H1 (cell line): ENCODE results near the gene MSI2. TPM values are rescaled to one million over a fixed set of nuclear protein-coding genes. Genes with fewer than 3 reads are reported as not detected.

Source experiments
- CTCF ChIA-PET: fragments of 300-600 bp; sonication (Branson Sonifier 250); formaldehyde crosslinking; loops from one replicate; lab custom pipeline; 2021; ENCODE audit not compliant: partially characterized antibody; lab: Charles Lee
- POLR2A ChIA-PET: fragments of 300-600 bp; sonication (Branson Sonifier 250); formaldehyde crosslinking; loops from one replicate; lab custom pipeline; 2021; ENCODE audit warnings: inconsistent platforms; ENCODE audit not compliant: partially characterized antibody; lab: Charles Lee
- DNase-seq, 2 experiments: peaks; one replicate each; pipeline versions ENCODE4 v3.0.0 to v3.0.0-alpha.2; 2010 to 2022; ENCODE audit warnings: low spot score in 2 of 2, low read depth in 1 of 2, mixed read lengths in 1 of 2
- FAIRE-seq: peaks from 2 replicates; lab custom pipeline; 2011; peaks lifted over from hg19 to GRCh38; lab: Jason Lieb, UNC
- H2AFZ ChIP-seq: 2 replicates; pipeline ENCODE4 v1.8.1; 2012; ENCODE audit warnings: low read length, inconsistent platforms
- H2AK5ac ChIP-seq: 2 replicates; pipeline ENCODE4 v1.6.1; 2013; ENCODE audit warnings: low read depth, low read length
- H2BK120ac ChIP-seq: replicated peaks from 2 replicates; pipeline ENCODE3; 2013; ENCODE audit warnings: low read depth, low read length, inconsistent platforms
- H2BK12ac ChIP-seq: 2 replicates; pipeline ENCODE4 v1.6.1; 2013; ENCODE audit warnings: low read depth, low read length
- H2BK15ac ChIP-seq: 2 replicates; pipeline ENCODE4 v1.6.1; 2013; ENCODE audit warnings: low read length
- H2BK20ac ChIP-seq: 2 replicates; pipeline ENCODE4 v1.6.1; 2013; ENCODE audit warnings: low read length
- H2BK5ac ChIP-seq: 2 replicates; pipeline ENCODE4 v1.6.1; 2013; ENCODE audit warnings: low read depth, low read length
- H3K14ac ChIP-seq: 2 replicates; pipeline ENCODE4 v1.6.1; 2013; ENCODE audit warnings: inconsistent platforms; ENCODE audit not compliant: insufficient read length
- H3K18ac ChIP-seq: 2 replicates; pipeline ENCODE4 v1.6.1; 2013; ENCODE audit warnings: low read length; ENCODE audit errors: extremely low read depth
- H3K23ac ChIP-seq: 2 replicates; pipeline ENCODE4 v1.6.1; 2013; ENCODE audit warnings: inconsistent platforms; ENCODE audit not compliant: insufficient read length
- H3K23me2 ChIP-seq: 2 replicates; pipeline ENCODE4 v1.6.1; 2013; ENCODE audit warnings: low read depth, low read length
- H3K27ac ChIP-seq: 2 replicates; pipeline ENCODE4 v1.6.1; 2011; ENCODE audit warnings: low read depth, low read length, inconsistent platforms
- H3K27me3 ChIP-seq, 4 experiments: replicated peaks in 1 of 4; 1 replicate in 1 of 4; 2 replicates in 3 of 4; pipeline versions ENCODE4 v1.6.1 to v1.8.1; 2011 to 2013; ENCODE audit warnings: low read length in 3 of 4, mild to moderate bottlenecking in 3 of 4, inconsistent platforms in 2 of 4, mixed read lengths in 2 of 4, moderate library complexity in 1 of 4; ENCODE audit not compliant: control insufficient read depth in 3 of 4, insufficient read depth in 3 of 4; ENCODE audit errors: extremely low read depth in 1 of 4
- H3K36me3 ChIP-seq, 4 experiments: 2 replicates each; pipeline versions ENCODE4 v1.6.1 to v1.8.1; 2011 to 2013; ENCODE audit warnings: mild to moderate bottlenecking in 4 of 4, low read length in 3 of 4, moderate library complexity in 2 of 4, control low read depth in 1 of 4, inconsistent platforms in 1 of 4; ENCODE audit not compliant: insufficient read depth in 4 of 4, control insufficient read depth in 2 of 4
- H3K4ac ChIP-seq: replicated peaks from 2 replicates; pipeline ENCODE3; 2013; ENCODE audit warnings: low read length, low read depth, mixed read lengths, inconsistent platforms; ENCODE audit not compliant: insufficient read length
- H3K4me1 ChIP-seq, 4 experiments: replicated peaks in 1 of 4; 1 replicate in 1 of 4; 2 replicates in 3 of 4; pipeline versions ENCODE4 v1.6.1 to v1.8.1; 2011 to 2013; ENCODE audit warnings: low read length in 3 of 4, inconsistent platforms in 2 of 4, mixed read lengths in 1 of 4; ENCODE audit not compliant: insufficient read depth in 4 of 4, control insufficient read depth in 3 of 4
- H3K4me2 ChIP-seq, 2 experiments: 2 replicates each; pipeline versions ENCODE4 v1.6.1 to v1.8.1; 2011 to 2013; ENCODE audit warnings: low read depth in 2 of 2, low read length in 2 of 2, control low read depth in 1 of 2, inconsistent platforms in 1 of 2, mild to moderate bottlenecking in 1 of 2; ENCODE audit not compliant: insufficient read depth in 1 of 2
- H3K4me3 ChIP-seq, 4 experiments: fragments of 200-600, 300-600 bp in 1 of 4; sonication (generic), shearing (Covaris generic), sonication (Bioruptor Twin) in 1 of 4; 2 replicates each; pipeline versions ENCODE4 v1.5.1 to v1.8.1; 2011 to 2016; ENCODE audit warnings: low read length in 4 of 4, low read depth in 3 of 4, control low read depth in 2 of 4, inconsistent platforms in 2 of 4, mild to moderate bottlenecking in 2 of 4, mixed read lengths in 1 of 4, moderate library complexity in 1 of 4; ENCODE audit not compliant: insufficient read depth in 2 of 4; ENCODE audit errors: extremely low read depth in 1 of 4
- H3K56ac ChIP-seq: replicated peaks from 2 replicates; pipeline ENCODE3; 2013; ENCODE audit warnings: low read depth, mild to moderate bottlenecking, mixed read lengths, low read length, inconsistent platforms; ENCODE audit not compliant: insufficient read length
- H3K79me1 ChIP-seq: 2 replicates; pipeline ENCODE4 v1.6.1; 2013; ENCODE audit warnings: low read depth, low read length, control low read depth
- H3K79me2 ChIP-seq, 2 experiments: 2 replicates each; pipeline versions ENCODE4 v1.6.1 to v1.8.1; 2012 to 2013; ENCODE audit warnings: low read length in 2 of 2, mild to moderate bottlenecking in 2 of 2, inconsistent platforms in 1 of 2; ENCODE audit not compliant: insufficient read depth in 2 of 2, control insufficient read depth in 1 of 2
- H3K9ac ChIP-seq, 4 experiments: replicated peaks in 1 of 4; 1 replicate in 1 of 4; 2 replicates in 3 of 4; pipeline versions ENCODE4 v1.6.1 to v1.8.1; 2011 to 2013; ENCODE audit warnings: low read depth in 3 of 4, low read length in 3 of 4, control low read depth in 2 of 4, mild to moderate bottlenecking in 2 of 4, moderate library complexity in 2 of 4, inconsistent platforms in 1 of 4; ENCODE audit errors: extremely low read depth in 1 of 4
- H3K9me3 ChIP-seq, 2 experiments: 2 replicates each; pipeline versions ENCODE4 v1.6.1 to v1.8.1; 2012 to 2013; ENCODE audit warnings: mild to moderate bottlenecking in 2 of 2, moderate library complexity in 2 of 2, control low read depth in 1 of 2, inconsistent platforms in 1 of 2, low read depth in 1 of 2, low read length in 1 of 2, mixed read lengths in 1 of 2; ENCODE audit not compliant: insufficient read depth in 2 of 2
- H4K20me1 ChIP-seq, 2 experiments: replicated peaks in 1 of 2; 2 replicates each; pipeline versions ENCODE3 to v1.8.1; 2011 to 2013; ENCODE audit warnings: inconsistent platforms in 2 of 2, low read length in 2 of 2, mild to moderate bottlenecking in 1 of 2; ENCODE audit not compliant: insufficient read depth in 2 of 2, control insufficient read depth in 1 of 2
- H4K5ac ChIP-seq: 2 replicates; pipeline ENCODE4 v1.6.1; 2013; ENCODE audit warnings: low read length, low read depth, mixed read lengths, inconsistent platforms; ENCODE audit not compliant: insufficient read length
- H4K8ac ChIP-seq: 2 replicates; pipeline ENCODE4 v1.8.0; 2013; ENCODE audit warnings: mild to moderate bottlenecking, moderate library complexity, low read length, inconsistent platforms; ENCODE audit not compliant: insufficient read depth; ENCODE audit errors: extremely low read depth
- H4K91ac ChIP-seq: replicated peaks from 2 replicates; pipeline ENCODE3; 2013; ENCODE audit warnings: low read length, mixed read lengths, inconsistent platforms; ENCODE audit not compliant: insufficient read length
- SP4 ChIP-seq: IDR thresholded peaks from 2 replicates; pipeline ENCODE4 v1.6.1; 2012; ENCODE audit warnings: low read length, inconsistent platforms
- WGBS, 2 experiments: shearing (Covaris generic) in 1 of 2; methylation state at CpG; one replicate each; pipeline versions ENCODE4 v1.1.6 to v1.1.7; 2013 to 2015; ENCODE audit warnings: low lambda C conversion rate in 2 of 2, mixed read lengths in 2 of 2, inconsistent platforms in 1 of 2, low coverage in 1 of 2, missing lambda C conversion rate in 1 of 2; ENCODE audit not compliant: insufficient replicate concordance in 2 of 2, insufficient coverage in 1 of 2, insufficient read length in 1 of 2; ENCODE audit errors: extremely low coverage in 1 of 2, missing lambda C conversion rate in 1 of 2; 5-methylcytosine and 5-hydroxymethylcytosine counted together
- polyA plus RNA-seq, 7 experiments: library from polyadenylated mRNA; depleted of rRNA in 3 of 7; stranded (reverse) in 5 of 7; unstranded in 2 of 7; fragments of >200 nt in 5 of 7; fragments of 200-250 nt in 2 of 7; gene quantifications; 1 replicate in 5 of 7; 2 replicates in 1 of 7; 4 replicates in 1 of 7; pipeline versions ENCODE4 v1.2.1 to v1.2.3, GENCODE V29; 2011 to 2013; ENCODE audit warnings: missing spikeins in 2 of 7, mixed read lengths in 2 of 7
- total RNA-seq: library from RNA; stranded (reverse); fragmentation: NEBNext Ultra II Directional; extraction: Animal tissue kit (Norgen Biotek cat#: 25700); gene quantifications from 2 replicates; pipeline ENCODE4 v1.2.1, GENCODE V29; 2021

The MSI2 gene
- total and polyA plus RNA-seq, 2 of the 8 experiments (the other 6 are each of a cell fraction or from before 2014, with no cell fraction given): 36.7 to 80.6 TPM

- H3K23ac ChIP-seq: no peak overlapping the region
- H2BK5ac ChIP-seq: no peak overlapping the region
- no peak overlapping the region for H3K56ac ChIP-seq
- FAIRE-seq (no peak), DNase-seq (no peak)
- H2AFZ ChIP-seq: no peak overlapping the region
- H3K27ac ChIP-seq: no peak overlapping the region
- CTCF ChIA-PET: interaction anchor here (0.6 to 2.1 kb wide), 10 partner anchors 10 to 587 kb away, joined by 3 to 7 read pairs (median 4); no protein-coding TSS in a partner anchor
- WGBS, 2 experiments: 89% methylated on average over 6 of the region's 6 CpGs; no CpG with 5 or more reads in 1 of the 2 experiments
- H3K4me1 ChIP-seq: peaks cover 5 to 21% (median 16%) of the 10 kb centered on the region in 4 experiments
- no peak for TF ChIP-seq SP4
- no peak overlapping the region for H2AK5ac ChIP-seq
- H4K5ac ChIP-seq: no peak overlapping the region
- H3K9ac ChIP-seq: no peak overlapping the region
- H3K4me2 ChIP-seq: no peak overlapping the region
- H3K23me2 ChIP-seq: peaks cover 4% of the 10 kb centered on the region
- no peak overlapping the region; the same call in 1 of the 2 replicates for H3K18ac ChIP-seq
- H3K36me3 ChIP-seq: no peaks in the 10 kb centered on the region; a peak in 1 of 8 replicates
- H3K4ac ChIP-seq: no peak overlapping the region
- peaks cover 0 to 4% of the 10 kb centered on the region in 2 experiments for H4K20me1 ChIP-seq
- no peaks in the 10 kb centered on the region for H3K9me3 ChIP-seq
- no peaks in the 10 kb centered on the region for H3K79me1 ChIP-seq
- H2BK15ac ChIP-seq: no peak overlapping the region
- no peak overlapping the region for H4K91ac ChIP-seq
- POLR2A ChIA-PET: no interaction called here
- H3K27me3 ChIP-seq: no peaks in the 10 kb centered on the region
- no peak overlapping the region for H2BK120ac ChIP-seq
- H3K14ac ChIP-seq: no peak overlapping the region
- no peak overlapping the region for H2BK12ac ChIP-seq
- no peaks in the 10 kb centered on the region for H3K79me2 ChIP-seq
- no peak overlapping the region for H4K8ac ChIP-seq
- no peak overlapping the region for H2BK20ac ChIP-seq
- no peak overlapping the region for H3K4me3 ChIP-seq
These were observed 389.8 kb downstream of the MSI2 start for GRCh38 chr17:57645950-57646665.
